ENCODE results near the gene SLC38A8. TPM values are rescaled to one million over a fixed set of nuclear protein-coding genes. Genes with fewer than 3 reads are reported as not detected.

SLC38A8 gene
- total RNA-seq, 2 experiments from 2014 or later: not detected

- no TSS peak for BruUV-seq (replicated peaks)
- CTCF ChIA-PET (ENCODE audit: unreplicated experiment): no interaction called here
Observed at GRCh38 chr16:84047206-84047605, 4.6 kb upstream of the SLC38A8 start.

GRCh38 chr16:84045818-84046470 lies 3.3 kb upstream of the SLC38A8 start:
- no TSS peak for BruUV-seq (replicated peaks)
- POLR2A ChIA-PET: interaction anchor here (0.7 kb wide), 1 partner anchor 175 kb away, joined by 4 read pairs; no protein-coding TSS in a partner anchor
- TF ChIP-seq EZH2phosphoT487 (IDR thresholded peaks at IDR 0.05; ENCODE audit: borderline replicate concordance, low read depth, low read length) (no peak), CTCF (conservative IDR thresholded peaks at IDR 0.05; ENCODE audit: low read length) (no peak)
- H3K9me2 ChIP-seq (ENCODE audit: insufficient read depth, low read length): no peaks in the 10 kb centered on the region
- H3K9me3 ChIP-seq (ENCODE audit: low read length): no peaks in the 10 kb centered on the region
- no peak for DNase-seq (ENCODE audit: low spot score)
- no peaks in the 10 kb centered on the region; the same call in 1 of the 2 replicates for H3K36me3 ChIP-seq (ENCODE audit: insufficient read depth, low read length)
- H3K4me3 ChIP-seq (ENCODE audit: low read depth, low read length, poor library complexity, severe bottlenecking): no peak overlapping the region
- no peaks in the 10 kb centered on the region for H4K20me1 ChIP-seq (ENCODE audit: insufficient read depth, low read length)
- no peak overlapping the region for H3K27ac ChIP-seq (ENCODE audit: low read depth, low read length, poor library complexity, severe bottlenecking)
- CTCF ChIA-PET (ENCODE audit: unreplicated experiment): no interaction called here
- intact Hi-C loops (cut with micrococcal nuclease; ENCODE audit: unreplicated experiment): no loop called here
- no peaks in the 10 kb centered on the region for H3K4me1 ChIP-seq (ENCODE audit: insufficient read depth, low read length, poor library complexity, severe bottlenecking)
- no peak overlapping the region for H2AFZ ChIP-seq (ENCODE audit: low read length)
- no peak overlapping the region for H3K4me2 ChIP-seq (ENCODE audit: low read length)
- H3K79me2 ChIP-seq (ENCODE audit: insufficient read depth, low read depth, low read length): no peaks in the 10 kb centered on the region

More at GRCh38 chr16:84047206-84047605, 4.6 kb upstream of the SLC38A8 start:
- Histone ChIP-seq H3K36me3 (ENCODE audit: insufficient read depth, low read length) (peaks cover 3% of the 10 kb centered on the region), H3K79me2 (ENCODE audit: insufficient read depth, low read depth, low read length) (no peaks in the 10 kb centered on the region), H3K4me3 (ENCODE audit: low read depth, low read length, poor library complexity, severe bottlenecking) (no peak overlapping the region), H3K9me3 (ENCODE audit: low read length) (no peaks in the 10 kb centered on the region), H2AFZ (ENCODE audit: low read length) (no peak overlapping the region), H3K4me2 (ENCODE audit: low read length) (no peak overlapping the region), H3K27ac (ENCODE audit: low read depth, low read length, poor library complexity, severe bottlenecking) (no peak overlapping the region), H4K20me1 (ENCODE audit: insufficient read depth, low read length) (no peaks in the 10 kb centered on the region), H3K9me2 (ENCODE audit: insufficient read depth, low read length) (no peaks in the 10 kb centered on the region), H3K4me1 (ENCODE audit: insufficient read depth, low read length, poor library complexity, severe bottlenecking) (no peaks in the 10 kb centered on the region)
- POLR2A ChIA-PET: no interaction called here
- intact Hi-C loops (cut with micrococcal nuclease; ENCODE audit: unreplicated experiment): no loop called here
- DNase-seq (ENCODE audit: low spot score): no peak
- TF ChIP-seq CTCF (conservative IDR thresholded peaks at IDR 0.05; ENCODE audit: low read length): no peak

GRCh38 chr16:84045001-84045817 lies 2.6 kb upstream of the SLC38A8 start:
- no peaks in the 10 kb centered on the region for H3K9me2 ChIP-seq (ENCODE audit: insufficient read depth, low read length)
- no peak overlapping the region for H3K4me2 ChIP-seq (ENCODE audit: low read length)
- intact Hi-C loops (cut with micrococcal nuclease; ENCODE audit: unreplicated experiment): no loop called here
- POLR2A ChIA-PET: no interaction called here
- no peaks in the 10 kb centered on the region for H3K4me1 ChIP-seq (ENCODE audit: insufficient read depth, low read length, poor library complexity, severe bottlenecking)
- no peak overlapping the region for H3K4me3 ChIP-seq (ENCODE audit: low read depth, low read length, poor library complexity, severe bottlenecking)
- H3K36me3 ChIP-seq (ENCODE audit: insufficient read depth, low read length): no peaks in the 10 kb centered on the region
- no peaks in the 10 kb centered on the region for H3K9me3 ChIP-seq (ENCODE audit: low read length)
- CTCF ChIA-PET (ENCODE audit: unreplicated experiment): no interaction called here
- BruUV-seq (replicated peaks): no TSS peak
- TF ChIP-seq CTCF (conservative IDR thresholded peaks at IDR 0.05; ENCODE audit: low read length): no peak
- TF ChIP-seq EZH2phosphoT487 (IDR thresholded peaks at IDR 0.05; ENCODE audit: borderline replicate concordance, low read depth, low read length): no peak
- H3K79me2 ChIP-seq (ENCODE audit: insufficient read depth, low read depth, low read length): no peaks in the 10 kb centered on the region
- DNase-seq (ENCODE audit: low spot score): no peak
- no peaks in the 10 kb centered on the region for H4K20me1 ChIP-seq (ENCODE audit: insufficient read depth, low read length)
- H3K27ac ChIP-seq (ENCODE audit: low read depth, low read length, poor library complexity, severe bottlenecking): no peak overlapping the region
- H2AFZ ChIP-seq (ENCODE audit: low read length): no peak overlapping the region

Measured in OCI-LY7 (cell line).